Measurements from ENCODE around the gene LRRC8B. TPM values are rescaled to one million over a fixed set of nuclear protein-coding genes. Genes with fewer than 3 reads are reported as not detected.

Gene LRRC8B
- total RNA-seq, 1 donor from 2014 or later: 17.7 TPM

- DNase-seq: no peak
- H3K36me3 Mint-ChIP-seq (ENCODE audit: unreplicated experiment): peaks cover 1% of the 10 kb centered on the region
- peaks cover 3% of the 10 kb centered on the region for H3K27me3 Mint-ChIP-seq (ENCODE audit: unreplicated experiment)
- H3K9me3 Mint-ChIP-seq (ENCODE audit: unreplicated experiment): peaks cover 4% of the 10 kb centered on the region
- no peak overlapping the region for H3K4me3 Mint-ChIP-seq (ENCODE audit: unreplicated experiment)
- peaks cover under 1% of the 10 kb centered on the region for H3K4me1 Mint-ChIP-seq (ENCODE audit: low read depth, unreplicated experiment)
- no peak overlapping the region for H3K27ac Mint-ChIP-seq (ENCODE audit: unreplicated experiment)
- TF ChIP-seq, protein P1, sequence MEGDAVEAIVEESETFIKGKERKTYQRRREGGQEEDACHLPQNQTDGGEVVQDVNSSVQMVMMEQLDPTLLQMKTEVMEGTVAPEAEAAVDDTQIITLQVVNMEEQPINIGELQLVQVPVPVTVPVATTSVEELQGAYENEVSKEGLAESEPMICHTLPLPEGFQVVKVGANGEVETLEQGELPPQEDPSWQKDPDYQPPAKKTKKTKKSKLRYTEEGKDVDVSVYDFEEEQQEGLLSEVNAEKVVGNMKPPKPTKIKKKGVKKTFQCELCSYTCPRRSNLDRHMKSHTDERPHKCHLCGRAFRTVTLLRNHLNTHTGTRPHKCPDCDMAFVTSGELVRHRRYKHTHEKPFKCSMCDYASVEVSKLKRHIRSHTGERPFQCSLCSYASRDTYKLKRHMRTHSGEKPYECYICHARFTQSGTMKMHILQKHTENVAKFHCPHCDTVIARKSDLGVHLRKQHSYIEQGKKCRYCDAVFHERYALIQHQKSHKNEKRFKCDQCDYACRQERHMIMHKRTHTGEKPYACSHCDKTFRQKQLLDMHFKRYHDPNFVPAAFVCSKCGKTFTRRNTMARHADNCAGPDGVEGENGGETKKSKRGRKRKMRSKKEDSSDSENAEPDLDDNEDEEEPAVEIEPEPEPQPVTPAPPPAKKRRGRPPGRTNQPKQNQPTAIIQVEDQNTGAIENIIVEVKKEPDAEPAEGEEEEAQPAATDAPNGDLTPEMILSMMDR (IDR thresholded peaks at IDR 0.05; ENCODE audit: partially characterized antibody, unreplicated experiment): peak; percentile 20
These were observed 91.3 kb downstream of the LRRC8B start for GRCh38 chr1:89615676-89616598.

GRCh38 chr1:89616844-89617627, 92.4 kb downstream of the LRRC8B start:
- H3K4me3 Mint-ChIP-seq (ENCODE audit: unreplicated experiment): no peak overlapping the region
- TF ChIP-seq, protein P1 (IDR thresholded peaks at IDR 0.05; ENCODE audit: partially characterized antibody, unreplicated experiment): no peak
- DNase-seq: no peak
- no peaks in the 10 kb centered on the region for H3K36me3 Mint-ChIP-seq (ENCODE audit: unreplicated experiment)
- H3K27me3 Mint-ChIP-seq (ENCODE audit: unreplicated experiment): no peaks in the 10 kb centered on the region
- H3K9me3 Mint-ChIP-seq (ENCODE audit: unreplicated experiment): peaks cover 4% of the 10 kb centered on the region
- H3K4me1 Mint-ChIP-seq (ENCODE audit: low read depth, unreplicated experiment): no peaks in the 10 kb centered on the region
- no peak overlapping the region for H3K27ac Mint-ChIP-seq (ENCODE audit: unreplicated experiment)

- TF ChIP-seq, protein P1 (IDR thresholded peaks at IDR 0.05; ENCODE audit: partially characterized antibody, unreplicated experiment): no peak
- Mint-ChIP-seq H3K4me3 (ENCODE audit: unreplicated experiment) (no peak overlapping the region), H3K27me3 (ENCODE audit: unreplicated experiment) (no peaks in the 10 kb centered on the region), H3K27ac (ENCODE audit: unreplicated experiment) (no peak overlapping the region), H3K4me1 (ENCODE audit: low read depth, unreplicated experiment) (no peaks in the 10 kb centered on the region), H3K36me3 (ENCODE audit: unreplicated experiment) (no peaks in the 10 kb centered on the region), H3K9me3 (ENCODE audit: unreplicated experiment) (peaks cover 2% of the 10 kb centered on the region)
- no peak for DNase-seq
These were observed 96.0 kb downstream of the LRRC8B start for GRCh38 chr1:89620664-89621063.

- Mint-ChIP-seq H3K4me3 (ENCODE audit: unreplicated experiment) (no peak overlapping the region), H3K9me3 (ENCODE audit: unreplicated experiment) (peaks cover 2% of the 10 kb centered on the region), H3K27me3 (ENCODE audit: unreplicated experiment) (no peaks in the 10 kb centered on the region), H3K27ac (ENCODE audit: unreplicated experiment) (no peak overlapping the region), H3K36me3 (ENCODE audit: unreplicated experiment) (no peaks in the 10 kb centered on the region), H3K4me1 (ENCODE audit: low read depth, unreplicated experiment) (no peaks in the 10 kb centered on the region)
- no peak for DNase-seq
- TF ChIP-seq, protein P1 (IDR thresholded peaks at IDR 0.05; ENCODE audit: partially characterized antibody, unreplicated experiment): no peak
These were observed 98.3 kb downstream of the LRRC8B start for GRCh38 chr1:89622895-89623294.

Data from glutamatergic neuron (in vitro differentiated cells).